Skin of body (tissue), 2 donors: Measurements from ENCODE around the gene TIMM22. TPM values are rescaled to one million over a fixed set of nuclear protein-coding genes. Genes with fewer than 3 reads are reported as not detected.

Experiments
- DNase-seq: peaks from one replicate; lab custom pipeline; 2025; lab: John Stamatoyannopoulos, UW
- total RNA-seq: library from RNA; depleted of rRNA; stranded (reverse); fragments of >200 nt; gene quantifications from one replicate; pipeline ENCODE4 v1.2.3, GENCODE V29; 2014

The TIMM22 gene
- total RNA-seq, 1 donor from 2014 or later: 9.0 TPM

GRCh38 chr17:1001640-1002411 is 4.9 kb downstream of the TIMM22 start:
- DNase-seq: no peak

GRCh38 chr17:1002412-1002753 is 5.5 kb downstream of the TIMM22 start:
- no peak for DNase-seq

GRCh38 chr17:1002771-1003555 is 6.0 kb downstream of the TIMM22 start:
- DNase-seq: peak; percentile 32

GRCh38 chr17:1003633-1003971 is 6.7 kb downstream of the TIMM22 start:
- DNase-seq: no peak

- DNase-seq: no peak
These were observed 7.2 kb downstream of the TIMM22 start for GRCh38 chr17:1003972-1004768.

- DNase-seq: no peak
These were observed 7.9 kb downstream of the TIMM22 start for GRCh38 chr17:1004769-1005295.

GRCh38 chr17:1005361-1005946 is 8.5 kb downstream of the TIMM22 start:
- DNase-seq: peak; percentile 42

- DNase-seq: no peak
These were observed 9.1 kb downstream of the TIMM22 start for GRCh38 chr17:1006054-1006453.

GRCh38 chr17:1007310-1008007 is 10.5 kb downstream of the TIMM22 start:
- no peak for DNase-seq

- DNase-seq: peak; percentile 25
These were observed 11.3 kb downstream of the TIMM22 start for GRCh38 chr17:1008008-1008761.

- DNase-seq: no peak
These were observed 12.5 kb downstream of the TIMM22 start for GRCh38 chr17:1009229-1010085.

- no peak for DNase-seq
These were observed 13.1 kb downstream of the TIMM22 start for GRCh38 chr17:1010086-1010450.

GRCh38 chr17:1010586-1010985 is 13.7 kb downstream of the TIMM22 start:
- no peak for DNase-seq

- no peak for DNase-seq
These were observed 14.2 kb downstream of the TIMM22 start for GRCh38 chr17:1011138-1011537.

- DNase-seq: no peak
These were observed 15.1 kb downstream of the TIMM22 start for GRCh38 chr17:1011760-1012735.

- DNase-seq: no peak
These were observed 16.1 kb downstream of the TIMM22 start for GRCh38 chr17:1012823-1013728.

GRCh38 chr17:1013729-1014090 is 16.8 kb downstream of the TIMM22 start:
- DNase-seq: no peak
